OCI-LY3 (cell line): ENCODE measurements around the gene DCST1.

ENCODE experiments used
- EZH2phosphoT487 ChIP-seq: fragments of 200-600 bp; shearing (Covaris generic); IDR thresholded peaks from 2 replicates; pipeline ENCODE4 v1.6.1; 2018; ENCODE audit warnings: antibody characterized with exemption, mixed run types, low read depth
- TF ChIP-seq, protein P1 (sequence below): fragments of 200-600, 300-600 bp; sonication (generic); IDR thresholded peaks from 2 replicates; pipeline ENCODE4 v1.5.1; 2014; ENCODE audit warnings: antibody characterized with exemption, low read length, low read depth

DNA sequence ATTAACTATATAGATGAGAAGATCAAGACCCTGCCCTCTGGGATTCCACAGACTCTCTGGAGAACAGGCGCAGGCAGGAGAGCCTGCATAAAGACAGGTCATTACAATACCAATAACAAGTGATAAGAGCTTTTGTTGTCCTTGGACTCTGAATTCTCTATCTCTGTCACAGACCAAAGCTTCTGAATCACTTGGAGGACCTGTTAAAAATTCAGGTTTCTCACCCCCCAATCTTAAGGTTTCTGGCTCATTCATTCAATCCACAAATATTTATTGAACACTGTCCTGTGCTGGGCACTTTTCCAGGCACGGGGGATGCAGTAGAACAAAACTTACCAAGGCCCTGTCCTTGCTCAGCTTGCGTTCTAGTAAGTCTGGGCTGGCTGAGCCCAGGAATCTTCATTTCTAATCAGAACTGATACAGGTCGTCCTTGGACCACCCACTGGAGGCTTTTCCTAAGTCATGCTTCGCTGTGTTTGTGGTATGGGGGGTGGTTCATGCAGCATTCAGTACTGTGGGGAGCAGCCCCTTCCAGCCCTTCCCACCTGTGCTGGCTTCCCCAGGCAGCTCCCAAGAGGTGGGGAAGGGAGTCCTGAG, 31.3 kb downstream of the DCST1 start:
- TF ChIP-seq, protein P1, sequence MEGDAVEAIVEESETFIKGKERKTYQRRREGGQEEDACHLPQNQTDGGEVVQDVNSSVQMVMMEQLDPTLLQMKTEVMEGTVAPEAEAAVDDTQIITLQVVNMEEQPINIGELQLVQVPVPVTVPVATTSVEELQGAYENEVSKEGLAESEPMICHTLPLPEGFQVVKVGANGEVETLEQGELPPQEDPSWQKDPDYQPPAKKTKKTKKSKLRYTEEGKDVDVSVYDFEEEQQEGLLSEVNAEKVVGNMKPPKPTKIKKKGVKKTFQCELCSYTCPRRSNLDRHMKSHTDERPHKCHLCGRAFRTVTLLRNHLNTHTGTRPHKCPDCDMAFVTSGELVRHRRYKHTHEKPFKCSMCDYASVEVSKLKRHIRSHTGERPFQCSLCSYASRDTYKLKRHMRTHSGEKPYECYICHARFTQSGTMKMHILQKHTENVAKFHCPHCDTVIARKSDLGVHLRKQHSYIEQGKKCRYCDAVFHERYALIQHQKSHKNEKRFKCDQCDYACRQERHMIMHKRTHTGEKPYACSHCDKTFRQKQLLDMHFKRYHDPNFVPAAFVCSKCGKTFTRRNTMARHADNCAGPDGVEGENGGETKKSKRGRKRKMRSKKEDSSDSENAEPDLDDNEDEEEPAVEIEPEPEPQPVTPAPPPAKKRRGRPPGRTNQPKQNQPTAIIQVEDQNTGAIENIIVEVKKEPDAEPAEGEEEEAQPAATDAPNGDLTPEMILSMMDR, result no peak
- TF ChIP-seq EZH2phosphoT487, result no peak
